Astrocyte of the cerebellum (primary cell): ENCODE measurements around the gene CRISPLD2.

Experiments used
- DNase-seq: peaks from one replicate; pipeline ENCODE4 v3.0.0-alpha.2; 2011; ENCODE audit warnings: low read depth
- H3K4me3 ChIP-seq: 2 replicates; pipeline ENCODE4 v1.5.1; 2011; ENCODE audit warnings: mild to moderate bottlenecking, low read depth, low read length, moderate library complexity
- in situ Hi-C: cut with HindIII; loops from 2 replicates; pipeline ENCODE4 v1.10.0; 2017; ENCODE audit warnings: low sequenced_read_pairs
- TF ChIP-seq, protein P1 (sequence below): IDR thresholded peaks from 2 replicates; pipeline ENCODE4 v1.5.1; 2012; ENCODE audit warnings: low read length, low read depth, moderate library complexity, mild to moderate bottlenecking; ENCODE audit errors: missing control alignments

CRISPLD2 gene

DNA sequence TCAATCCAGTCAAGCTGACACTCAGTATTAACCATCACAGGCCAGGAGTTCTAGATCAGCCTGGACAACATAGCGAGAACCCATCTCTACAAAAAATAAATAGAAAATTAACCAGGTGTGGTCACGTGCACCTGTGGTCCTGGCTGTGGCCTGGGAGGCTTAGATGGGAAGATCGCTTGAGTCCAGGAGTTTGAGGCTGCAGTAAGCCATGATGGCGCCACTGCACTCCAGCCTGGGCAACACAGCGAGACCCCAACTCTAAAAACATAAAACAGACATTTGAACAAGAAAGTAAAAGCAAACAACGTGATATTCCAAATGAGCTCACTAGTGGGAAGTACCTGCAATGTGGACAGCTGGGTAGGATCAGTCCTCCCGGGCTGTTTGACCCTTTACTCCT is 41.9 kb downstream of the CRISPLD2 start:
- no peak for DNase-seq
- H3K4me3 ChIP-seq: no peak overlapping the region
- TF ChIP-seq, protein P1, sequence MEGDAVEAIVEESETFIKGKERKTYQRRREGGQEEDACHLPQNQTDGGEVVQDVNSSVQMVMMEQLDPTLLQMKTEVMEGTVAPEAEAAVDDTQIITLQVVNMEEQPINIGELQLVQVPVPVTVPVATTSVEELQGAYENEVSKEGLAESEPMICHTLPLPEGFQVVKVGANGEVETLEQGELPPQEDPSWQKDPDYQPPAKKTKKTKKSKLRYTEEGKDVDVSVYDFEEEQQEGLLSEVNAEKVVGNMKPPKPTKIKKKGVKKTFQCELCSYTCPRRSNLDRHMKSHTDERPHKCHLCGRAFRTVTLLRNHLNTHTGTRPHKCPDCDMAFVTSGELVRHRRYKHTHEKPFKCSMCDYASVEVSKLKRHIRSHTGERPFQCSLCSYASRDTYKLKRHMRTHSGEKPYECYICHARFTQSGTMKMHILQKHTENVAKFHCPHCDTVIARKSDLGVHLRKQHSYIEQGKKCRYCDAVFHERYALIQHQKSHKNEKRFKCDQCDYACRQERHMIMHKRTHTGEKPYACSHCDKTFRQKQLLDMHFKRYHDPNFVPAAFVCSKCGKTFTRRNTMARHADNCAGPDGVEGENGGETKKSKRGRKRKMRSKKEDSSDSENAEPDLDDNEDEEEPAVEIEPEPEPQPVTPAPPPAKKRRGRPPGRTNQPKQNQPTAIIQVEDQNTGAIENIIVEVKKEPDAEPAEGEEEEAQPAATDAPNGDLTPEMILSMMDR: no peak
- in situ Hi-C loops: no loop called here

DNA sequence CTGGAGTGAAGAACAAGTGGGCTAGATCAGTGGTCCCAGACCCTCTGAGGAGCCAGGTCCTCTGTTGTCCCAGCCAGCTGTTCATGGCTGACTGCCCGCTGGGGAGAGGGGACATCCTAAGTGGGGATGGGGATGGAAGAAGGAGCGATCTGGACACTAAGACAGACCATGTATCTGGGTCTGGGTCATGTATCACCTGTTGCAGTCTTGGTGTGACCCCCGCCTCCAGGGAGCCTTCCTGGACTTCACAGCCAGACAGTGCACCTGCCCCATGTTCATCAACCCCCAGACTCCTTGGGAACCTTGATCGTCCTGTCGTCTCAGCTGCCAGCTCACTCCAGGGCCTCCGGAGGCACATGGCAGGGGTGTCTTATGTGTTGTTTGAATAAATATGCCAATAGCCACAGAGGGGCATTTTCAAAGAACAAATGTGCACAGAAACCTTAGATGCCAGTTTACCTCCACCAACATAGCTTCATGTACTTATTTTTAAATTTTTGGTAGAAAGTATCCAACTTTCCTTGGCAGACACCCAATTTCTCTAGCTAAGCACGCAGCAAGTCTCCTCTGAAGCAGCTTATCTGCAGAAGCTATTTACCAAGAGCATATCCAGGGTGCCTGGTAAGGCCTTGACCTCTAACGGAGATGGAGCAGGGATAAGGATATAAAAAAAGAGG is 43.2 kb downstream of the CRISPLD2 start:
- TF ChIP-seq, protein P1: no peak
- no peak overlapping the region for H3K4me3 ChIP-seq
- in situ Hi-C loops: no loop called here
- DNase-seq: no peak

- in situ Hi-C loops: no loop called here
- TF ChIP-seq, protein P1: no peak
- no peak overlapping the region for H3K4me3 ChIP-seq
- no peak for DNase-seq
Measured at GRCh38 chr16:84863481-84863814, 43.7 kb downstream of the CRISPLD2 start.

DNA sequence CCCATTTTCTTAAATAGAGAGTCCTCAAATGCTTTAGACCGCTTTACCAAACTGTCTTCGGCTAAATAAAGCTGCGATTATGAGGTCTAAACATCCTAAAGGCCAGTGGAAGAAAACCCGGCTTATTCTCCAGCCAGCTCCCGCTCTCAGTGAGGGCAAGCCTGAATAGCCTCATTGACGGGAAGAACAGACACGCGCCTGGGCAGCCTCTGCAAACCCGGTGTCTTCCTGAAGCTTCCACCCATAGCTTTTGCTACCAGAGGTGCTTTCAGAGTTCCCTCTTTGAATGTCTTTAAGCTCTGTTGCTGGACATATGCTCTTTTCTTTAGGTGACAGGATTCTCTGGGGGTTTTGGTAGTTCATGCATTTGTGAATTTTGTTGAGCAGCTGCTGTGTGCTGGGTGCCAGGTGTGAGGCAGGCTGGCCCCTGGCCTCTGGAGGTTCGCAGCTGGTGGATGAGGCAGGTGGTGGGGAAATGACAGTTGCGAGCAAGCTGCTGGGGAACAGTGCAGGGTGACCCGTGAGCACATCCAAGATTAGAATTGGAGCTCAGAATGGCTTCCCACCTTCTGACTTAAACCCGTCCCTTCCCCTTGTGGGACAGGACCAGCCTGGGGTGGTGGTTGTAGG is 44.7 kb downstream of the CRISPLD2 start:
- H3K4me3 ChIP-seq: no peak overlapping the region
- no peak for DNase-seq
- in situ Hi-C loops: no loop called here
- TF ChIP-seq, protein P1: no peak

GRCh38 chr16:84867696-84868095 is 47.9 kb downstream of the CRISPLD2 start:
- no peak overlapping the region for H3K4me3 ChIP-seq
- no peak for DNase-seq
- TF ChIP-seq, protein P1: no peak
- in situ Hi-C loops: no loop called here

DNA sequence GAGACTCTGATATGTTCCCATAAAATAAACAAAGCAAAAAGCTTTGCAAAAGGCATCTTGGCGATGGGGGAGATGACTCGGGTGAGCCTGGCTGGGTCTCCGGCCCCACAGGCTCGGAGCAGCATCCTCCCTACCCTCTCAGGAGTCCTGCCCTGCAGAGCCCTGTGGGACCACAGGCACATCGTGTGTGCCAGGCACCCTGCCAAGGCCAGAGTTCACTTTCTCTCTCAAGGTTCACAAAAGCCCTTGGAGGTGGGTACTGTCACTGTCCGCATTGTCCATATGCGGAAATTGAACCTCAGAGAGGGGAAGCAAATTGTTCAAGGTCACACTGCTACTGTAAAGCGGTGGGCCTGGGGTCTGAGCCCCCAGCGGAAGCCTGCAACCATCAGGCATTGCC is 48.5 kb downstream of the CRISPLD2 start:
- in situ Hi-C loops: no loop called here
- DNase-seq: no peak
- H3K4me3 ChIP-seq: no peak overlapping the region
- TF ChIP-seq, protein P1: no peak
